Uterus (tissue), 2 donors: ENCODE results near the gene ADARB2.

ENCODE experiments used
- CTCF ChIP-seq, 4 experiments: fragments of 200-600 bp in 2 of 4; fragments of 450-650 bp in 2 of 4; sonication (generic) in 2 of 4; IDR thresholded peaks; one replicate each; pipeline ENCODE4 v1.5.1; 2016 to 2019; ENCODE audit warnings: antibody characterized with exemption in 4 of 4, mild to moderate bottlenecking in 2 of 4, moderate library complexity in 1 of 4
- POLR2A ChIP-seq, 2 donors: fragments of 450-650 bp; IDR thresholded peaks; one replicate each; pipeline ENCODE4 v1.6.1; 2016; ENCODE audit warnings: antibody characterized with exemption in 2 of 2, mild to moderate bottlenecking in 1 of 2, moderate library complexity in 1 of 2

DNA sequence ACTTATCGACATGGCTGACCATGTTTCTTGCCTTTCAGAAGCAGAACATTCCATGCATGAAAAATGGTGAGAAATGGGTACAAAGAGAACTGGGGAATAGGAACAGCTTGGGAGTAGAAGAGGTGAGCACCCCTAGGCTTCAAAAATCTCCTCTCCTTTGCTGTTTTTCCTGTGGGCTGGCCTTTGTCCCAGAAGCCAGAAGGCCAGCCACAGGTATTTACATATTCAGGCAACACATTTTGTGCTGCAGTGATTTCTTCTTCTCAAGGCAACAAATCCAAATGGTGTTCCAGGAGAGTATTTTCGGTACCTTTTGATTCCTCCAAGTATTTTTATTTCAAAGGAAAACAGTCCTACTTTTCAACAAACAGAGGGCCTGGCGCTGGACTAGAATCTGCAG, 31.1 kb downstream of the ADARB2 start:
- no peak for TF ChIP-seq CTCF (IDR thresholded peaks at IDR 0.05)
- no peak for TF ChIP-seq POLR2A (IDR thresholded peaks at IDR 0.05)
